GM10248 (cell line): Measurements from ENCODE around the gene METTL26.

Experiments
- CTCF ChIA-PET: fragments of 300-600 bp; sonication (Branson Sonifier 250); formaldehyde crosslinking; extraction: SDS; loops from one replicate; lab custom pipeline; 2021; ENCODE audit warnings: antibody characterized with exemption; lab: Yijun Ruan, JAX
- POLR2A ChIA-PET: fragments of 350-650 bp; sonication (Branson Sonifier 250); formaldehyde crosslinking; extraction: SDS; loops from one replicate; lab custom pipeline; 2020; ENCODE audit warnings: antibody characterized with exemption; lab: Yijun Ruan, JAX
- DNase-seq: peaks from one replicate; pipeline ENCODE4 v3.0.0; 2012; ENCODE audit errors: extremely low spot score
- CTCF ChIP-seq: IDR thresholded peaks from 2 replicates; pipeline ENCODE4 v1.5.1; 2012; ENCODE audit warnings: mild to moderate bottlenecking, low read depth; ENCODE audit errors: extremely low read depth, missing control alignments, control extremely low read depth

Gene METTL26

GRCh38 chr16:585351-585750, 50.8 kb downstream of the METTL26 start:
- CTCF ChIA-PET, result interaction anchor here (0.8 to 1.2 kb wide), 2 partner anchors 11 to 56 kb away, joined by 3 to 4 read pairs; no protein-coding TSS in a partner anchor
- POLR2A ChIA-PET, result no interaction called here
- no peak for TF ChIP-seq CTCF
- no peak for DNase-seq
